ENCODE data around the gene TMEM40. TPM values are rescaled to one million over a fixed set of nuclear protein-coding genes. Genes with fewer than 3 reads are reported as not detected.

TMEM40 gene
- total and polyA plus RNA-seq, 2 experiments from 2014 or later = 0.14 to 0.48 TPM

DNA sequence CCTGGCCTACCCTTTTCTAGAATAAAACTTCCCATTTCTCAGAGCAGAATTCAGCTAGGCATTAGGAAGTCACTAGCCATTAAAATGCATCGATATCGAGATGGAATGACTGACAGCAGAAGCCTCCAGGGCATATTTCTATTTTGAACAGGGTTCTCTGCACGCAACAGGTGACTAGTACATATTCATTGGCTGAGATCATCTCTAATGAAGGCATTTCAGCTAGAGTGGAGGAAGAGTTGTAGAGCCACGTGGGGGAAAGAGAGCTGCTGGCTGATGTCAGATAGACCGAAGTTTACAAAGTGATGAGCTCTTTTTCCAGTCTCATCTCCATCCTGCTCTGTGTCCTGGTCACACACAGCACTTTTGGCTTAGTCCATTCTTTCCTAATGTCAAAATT lies 7.5 kb downstream of the TMEM40 start:
- Histone ChIP-seq H3K27me3 (ENCODE audit: insufficient read depth) (no peaks in the 10 kb centered on the region), H3K9me2 (ENCODE audit: insufficient read depth) (no peaks in the 10 kb centered on the region), H3K27ac (ENCODE audit: low read depth) (no peak overlapping the region), H3K4me3 (no peak overlapping the region), H4K20me1 (replicated peaks; ENCODE audit: insufficient read depth) (no peaks in the 10 kb centered on the region), H3F3A (replicated peaks; ENCODE audit: low read depth) (no peaks in the 10 kb centered on the region), H3K79me2 (replicated peaks; ENCODE audit: insufficient read depth) (no peaks in the 10 kb centered on the region), H3K4me1 (ENCODE audit: insufficient read depth) (no peaks in the 10 kb centered on the region), H2AFZ (no peak overlapping the region), H3K4me2 (no peak overlapping the region), H3K36me3 (ENCODE audit: insufficient read depth) (no peaks in the 10 kb centered on the region)
- Mint-ChIP-seq H3K36me3 (ENCODE audit: low read depth) (no peaks in the 10 kb centered on the region), H3K27me3 (ENCODE audit: insufficient read depth, low read depth, poor library complexity) (peaks cover 7% of the 10 kb centered on the region), H3K9me3 (no peaks in the 10 kb centered on the region), H3K4me3 (no peak overlapping the region), H3K27ac (no peak overlapping the region), H3K4me1 (peaks cover 1% of the 10 kb centered on the region; the same call in 1 of the 3 replicates)
- TF ChIP-seq, protein P1, sequence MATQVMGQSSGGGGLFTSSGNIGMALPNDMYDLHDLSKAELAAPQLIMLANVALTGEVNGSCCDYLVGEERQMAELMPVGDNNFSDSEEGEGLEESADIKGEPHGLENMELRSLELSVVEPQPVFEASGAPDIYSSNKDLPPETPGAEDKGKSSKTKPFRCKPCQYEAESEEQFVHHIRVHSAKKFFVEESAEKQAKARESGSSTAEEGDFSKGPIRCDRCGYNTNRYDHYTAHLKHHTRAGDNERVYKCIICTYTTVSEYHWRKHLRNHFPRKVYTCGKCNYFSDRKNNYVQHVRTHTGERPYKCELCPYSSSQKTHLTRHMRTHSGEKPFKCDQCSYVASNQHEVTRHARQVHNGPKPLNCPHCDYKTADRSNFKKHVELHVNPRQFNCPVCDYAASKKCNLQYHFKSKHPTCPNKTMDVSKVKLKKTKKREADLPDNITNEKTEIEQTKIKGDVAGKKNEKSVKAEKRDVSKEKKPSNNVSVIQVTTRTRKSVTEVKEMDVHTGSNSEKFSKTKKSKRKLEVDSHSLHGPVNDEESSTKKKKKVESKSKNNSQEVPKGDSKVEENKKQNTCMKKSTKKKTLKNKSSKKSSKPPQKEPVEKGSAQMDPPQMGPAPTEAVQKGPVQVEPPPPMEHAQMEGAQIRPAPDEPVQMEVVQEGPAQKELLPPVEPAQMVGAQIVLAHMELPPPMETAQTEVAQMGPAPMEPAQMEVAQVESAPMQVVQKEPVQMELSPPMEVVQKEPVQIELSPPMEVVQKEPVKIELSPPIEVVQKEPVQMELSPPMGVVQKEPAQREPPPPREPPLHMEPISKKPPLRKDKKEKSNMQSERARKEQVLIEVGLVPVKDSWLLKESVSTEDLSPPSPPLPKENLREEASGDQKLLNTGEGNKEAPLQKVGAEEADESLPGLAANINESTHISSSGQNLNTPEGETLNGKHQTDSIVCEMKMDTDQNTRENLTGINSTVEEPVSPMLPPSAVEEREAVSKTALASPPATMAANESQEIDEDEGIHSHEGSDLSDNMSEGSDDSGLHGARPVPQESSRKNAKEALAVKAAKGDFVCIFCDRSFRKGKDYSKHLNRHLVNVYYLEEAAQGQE (IDR thresholded peaks at IDR 0.05; ENCODE audit: unreplicated experiment) = no peak
- TF ChIP-seq ZNF114 (CRISPR knock-in tag; IDR thresholded peaks at IDR 0.05) = no peak
- TF ChIP-seq, protein P2, sequence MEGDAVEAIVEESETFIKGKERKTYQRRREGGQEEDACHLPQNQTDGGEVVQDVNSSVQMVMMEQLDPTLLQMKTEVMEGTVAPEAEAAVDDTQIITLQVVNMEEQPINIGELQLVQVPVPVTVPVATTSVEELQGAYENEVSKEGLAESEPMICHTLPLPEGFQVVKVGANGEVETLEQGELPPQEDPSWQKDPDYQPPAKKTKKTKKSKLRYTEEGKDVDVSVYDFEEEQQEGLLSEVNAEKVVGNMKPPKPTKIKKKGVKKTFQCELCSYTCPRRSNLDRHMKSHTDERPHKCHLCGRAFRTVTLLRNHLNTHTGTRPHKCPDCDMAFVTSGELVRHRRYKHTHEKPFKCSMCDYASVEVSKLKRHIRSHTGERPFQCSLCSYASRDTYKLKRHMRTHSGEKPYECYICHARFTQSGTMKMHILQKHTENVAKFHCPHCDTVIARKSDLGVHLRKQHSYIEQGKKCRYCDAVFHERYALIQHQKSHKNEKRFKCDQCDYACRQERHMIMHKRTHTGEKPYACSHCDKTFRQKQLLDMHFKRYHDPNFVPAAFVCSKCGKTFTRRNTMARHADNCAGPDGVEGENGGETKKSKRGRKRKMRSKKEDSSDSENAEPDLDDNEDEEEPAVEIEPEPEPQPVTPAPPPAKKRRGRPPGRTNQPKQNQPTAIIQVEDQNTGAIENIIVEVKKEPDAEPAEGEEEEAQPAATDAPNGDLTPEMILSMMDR (conservative IDR thresholded peaks at IDR 0.05; ENCODE audit: low read depth in 2 of 2) = no peak
- DNase-seq (ENCODE audit: low spot score) (no peak), ATAC-seq (no peak)

DNA sequence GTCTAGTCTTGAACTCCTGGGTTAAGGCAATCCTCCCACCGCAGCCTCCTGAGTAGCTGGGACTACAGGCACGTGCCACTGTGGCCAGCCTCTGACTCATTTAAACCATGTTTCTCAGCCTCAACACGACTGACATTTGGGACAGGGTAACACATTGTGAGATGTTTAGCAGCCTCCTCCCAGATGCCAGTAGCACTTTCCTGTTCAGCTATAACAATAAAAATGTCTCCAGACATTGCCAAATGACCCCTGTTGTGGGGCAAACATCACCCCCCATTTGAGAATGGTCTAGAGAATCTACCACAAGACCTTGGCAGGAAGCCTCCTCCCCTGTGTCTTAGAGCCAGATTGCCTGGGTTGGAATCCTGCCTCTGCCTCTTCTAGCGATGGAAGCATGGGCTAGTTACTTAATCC lies 8.4 kb downstream of the TMEM40 start:
- H3K9me2 ChIP-seq (ENCODE audit: insufficient read depth) = no peaks in the 10 kb centered on the region
- H2AFZ ChIP-seq = peak overlapping the region; percentile 83
- no peak overlapping the region for H3K27ac ChIP-seq (ENCODE audit: low read depth)
- H3K27me3 Mint-ChIP-seq (ENCODE audit: insufficient read depth, low read depth, poor library complexity) = peaks cover 6% of the 10 kb centered on the region
- no peaks in the 10 kb centered on the region for H3K36me3 Mint-ChIP-seq (ENCODE audit: low read depth)
- H3K27ac Mint-ChIP-seq = no peak overlapping the region
- H3K4me1 ChIP-seq (ENCODE audit: insufficient read depth) = no peaks in the 10 kb centered on the region
- H3K4me3 Mint-ChIP-seq = no peak overlapping the region
- no peaks in the 10 kb centered on the region for H3F3A ChIP-seq (replicated peaks; ENCODE audit: low read depth)
- no peaks in the 10 kb centered on the region for H3K79me2 ChIP-seq (replicated peaks; ENCODE audit: insufficient read depth)
- no peaks in the 10 kb centered on the region for H4K20me1 ChIP-seq (replicated peaks; ENCODE audit: insufficient read depth)
- no peak for DNase-seq (ENCODE audit: low spot score)
- no peaks in the 10 kb centered on the region for H3K36me3 ChIP-seq (ENCODE audit: insufficient read depth)
- no peak for ATAC-seq
- H3K4me2 ChIP-seq = no peak overlapping the region
- peaks cover 2% of the 10 kb centered on the region; the same call in 1 of the 3 replicates for H3K4me1 Mint-ChIP-seq
- H3K9me3 Mint-ChIP-seq = no peaks in the 10 kb centered on the region
- no peaks in the 10 kb centered on the region for H3K27me3 ChIP-seq (ENCODE audit: insufficient read depth)
- no peak overlapping the region for H3K4me3 ChIP-seq
- TF ChIP-seq POLR2AphosphoS5 (IDR thresholded peaks at IDR 0.05; ENCODE audit: low read depth) (no peak), NANOG (IDR thresholded peaks at IDR 0.05; ENCODE audit: borderline replicate concordance) (no peak), STAT1 (IDR thresholded peaks at IDR 0.05; ENCODE audit: unreplicated experiment) (no peak)
- TF ChIP-seq, protein P3, sequence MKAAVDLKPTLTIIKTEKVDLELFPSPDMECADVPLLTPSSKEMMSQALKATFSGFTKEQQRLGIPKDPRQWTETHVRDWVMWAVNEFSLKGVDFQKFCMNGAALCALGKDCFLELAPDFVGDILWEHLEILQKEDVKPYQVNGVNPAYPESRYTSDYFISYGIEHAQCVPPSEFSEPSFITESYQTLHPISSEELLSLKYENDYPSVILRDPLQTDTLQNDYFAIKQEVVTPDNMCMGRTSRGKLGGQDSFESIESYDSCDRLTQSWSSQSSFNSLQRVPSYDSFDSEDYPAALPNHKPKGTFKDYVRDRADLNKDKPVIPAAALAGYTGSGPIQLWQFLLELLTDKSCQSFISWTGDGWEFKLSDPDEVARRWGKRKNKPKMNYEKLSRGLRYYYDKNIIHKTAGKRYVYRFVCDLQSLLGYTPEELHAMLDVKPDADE (IDR thresholded peaks at IDR 0.05) = no peak
- TF ChIP-seq, protein P4, sequence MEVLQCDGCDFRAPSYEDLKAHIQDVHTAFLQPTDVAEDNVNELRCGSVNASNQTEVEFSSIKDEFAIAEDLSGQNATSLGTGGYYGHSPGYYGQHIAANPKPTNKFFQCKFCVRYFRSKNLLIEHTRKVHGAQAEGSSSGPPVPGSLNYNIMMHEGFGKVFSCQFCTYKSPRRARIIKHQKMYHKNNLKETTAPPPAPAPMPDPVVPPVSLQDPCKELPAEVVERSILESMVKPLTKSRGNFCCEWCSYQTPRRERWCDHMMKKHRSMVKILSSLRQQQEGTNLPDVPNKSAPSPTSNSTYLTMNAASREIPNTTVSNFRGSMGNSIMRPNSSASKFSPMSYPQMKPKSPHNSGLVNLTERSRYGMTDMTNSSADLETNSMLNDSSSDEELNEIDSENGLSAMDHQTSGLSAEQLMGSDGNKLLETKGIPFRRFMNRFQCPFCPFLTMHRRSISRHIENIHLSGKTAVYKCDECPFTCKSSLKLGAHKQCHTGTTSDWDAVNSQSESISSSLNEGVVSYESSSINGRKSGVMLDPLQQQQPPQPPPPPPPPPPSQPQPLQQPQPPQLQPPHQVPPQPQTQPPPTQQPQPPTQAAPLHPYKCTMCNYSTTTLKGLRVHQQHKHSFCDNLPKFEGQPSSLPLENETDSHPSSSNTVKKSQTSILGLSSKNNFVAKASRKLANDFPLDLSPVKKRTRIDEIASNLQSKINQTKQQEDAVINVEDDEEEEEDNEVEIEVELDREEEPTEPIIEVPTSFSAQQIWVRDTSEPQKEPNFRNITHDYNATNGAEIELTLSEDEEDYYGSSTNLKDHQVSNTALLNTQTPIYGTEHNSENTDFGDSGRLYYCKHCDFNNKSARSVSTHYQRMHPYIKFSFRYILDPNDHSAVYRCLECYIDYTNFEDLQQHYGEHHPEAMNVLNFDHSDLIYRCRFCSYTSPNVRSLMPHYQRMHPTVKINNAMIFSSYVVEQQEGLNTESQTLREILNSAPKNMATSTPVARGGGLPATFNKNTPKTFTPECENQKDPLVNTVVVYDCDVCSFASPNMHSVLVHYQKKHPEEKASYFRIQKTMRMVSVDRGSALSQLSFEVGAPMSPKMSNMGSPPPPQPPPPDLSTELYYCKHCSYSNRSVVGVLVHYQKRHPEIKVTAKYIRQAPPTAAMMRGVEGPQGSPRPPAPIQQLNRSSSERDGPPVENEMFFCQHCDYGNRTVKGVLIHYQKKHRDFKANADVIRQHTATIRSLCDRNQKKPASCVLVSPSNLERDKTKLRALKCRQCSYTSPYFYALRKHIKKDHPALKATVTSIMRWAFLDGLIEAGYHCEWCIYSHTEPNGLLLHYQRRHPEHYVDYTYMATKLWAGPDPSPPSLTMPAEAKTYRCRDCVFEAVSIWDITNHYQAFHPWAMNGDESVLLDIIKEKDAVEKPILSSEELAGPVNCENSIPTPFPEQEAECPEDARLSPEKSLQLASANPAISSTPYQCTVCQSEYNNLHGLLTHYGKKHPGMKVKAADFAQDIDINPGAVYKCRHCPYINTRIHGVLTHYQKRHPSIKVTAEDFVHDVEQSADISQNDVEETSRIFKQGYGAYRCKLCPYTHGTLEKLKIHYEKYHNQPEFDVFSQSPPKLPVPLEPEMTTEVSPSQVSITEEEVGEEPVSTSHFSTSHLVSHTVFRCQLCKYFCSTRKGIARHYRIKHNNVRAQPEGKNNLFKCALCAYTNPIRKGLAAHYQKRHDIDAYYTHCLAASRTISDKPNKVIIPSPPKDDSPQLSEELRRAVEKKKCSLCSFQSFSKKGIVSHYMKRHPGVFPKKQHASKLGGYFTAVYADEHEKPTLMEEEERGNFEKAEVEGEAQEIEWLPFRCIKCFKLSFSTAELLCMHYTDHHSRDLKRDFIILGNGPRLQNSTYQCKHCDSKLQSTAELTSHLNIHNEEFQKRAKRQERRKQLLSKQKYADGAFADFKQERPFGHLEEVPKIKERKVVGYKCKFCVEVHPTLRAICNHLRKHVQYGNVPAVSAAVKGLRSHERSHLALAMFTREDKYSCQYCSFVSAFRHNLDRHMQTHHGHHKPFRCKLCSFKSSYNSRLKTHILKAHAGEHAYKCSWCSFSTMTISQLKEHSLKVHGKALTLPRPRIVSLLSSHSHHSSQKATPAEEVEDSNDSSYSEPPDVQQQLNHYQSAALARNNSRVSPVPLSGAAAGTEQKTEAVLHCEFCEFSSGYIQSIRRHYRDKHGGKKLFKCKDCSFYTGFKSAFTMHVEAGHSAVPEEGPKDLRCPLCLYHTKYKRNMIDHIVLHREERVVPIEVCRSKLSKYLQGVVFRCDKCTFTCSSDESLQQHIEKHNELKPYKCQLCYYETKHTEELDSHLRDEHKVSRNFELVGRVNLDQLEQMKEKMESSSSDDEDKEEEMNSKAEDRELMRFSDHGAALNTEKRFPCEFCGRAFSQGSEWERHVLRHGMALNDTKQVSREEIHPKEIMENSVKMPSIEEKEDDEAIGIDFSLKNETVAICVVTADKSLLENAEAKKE (CRISPR knock-in tag; IDR thresholded peaks at IDR 0.05) = no peak

Data from GM23338 (cell line).